GM19043 (cell line): ENCODE results near the gene P2RY14.
A peak's percentile ranks its signal among the peaks of the same experiment; 100 is the strongest.

Experiments used
- ATAC-seq: cut with Tn5 transposase; IDR thresholded peaks from one replicate; pipeline ENCODE4 v1.9.1; 2021; ENCODE audit warnings: low read depth; ENCODE audit not compliant: unreplicated experiment

Gene P2RY14

GRCh38 chr3:151196434-151196833 is 81.9 kb downstream of the P2RY14 start:
- no peak for ATAC-seq

- no peak for ATAC-seq
Observed at GRCh38 chr3:151195826-151196225, 82.5 kb downstream of the P2RY14 start.

- no peak for ATAC-seq
Observed at GRCh38 chr3:151192545-151192944, 85.8 kb downstream of the P2RY14 start.

- no peak for ATAC-seq
Observed at GRCh38 chr3:151191095-151191494, 87.2 kb downstream of the P2RY14 start.

- ATAC-seq = no peak
Observed at GRCh38 chr3:151183265-151183671, 95.1 kb downstream of the P2RY14 start.

- no peak for ATAC-seq
Observed at GRCh38 chr3:151182349-151183079, 95.8 kb downstream of the P2RY14 start.

- ATAC-seq = no peak
Observed at GRCh38 chr3:151178208-151178845, 100.0 kb downstream of the P2RY14 start.

GRCh38 chr3:151175952-151176351 is 102.4 kb downstream of the P2RY14 start:
- no peak for ATAC-seq

GRCh38 chr3:151174351-151174750 is 104.0 kb downstream of the P2RY14 start:
- ATAC-seq = no peak

- peak; percentile 57 for ATAC-seq
Observed at GRCh38 chr3:151171145-151171757, 107.1 kb downstream of the P2RY14 start.

- peak; percentile 25 for ATAC-seq
Observed at GRCh38 chr3:151169948-151170679, 108.2 kb downstream of the P2RY14 start.

- peak; percentile 28 for ATAC-seq
Observed at GRCh38 chr3:151169262-151169947, 108.9 kb downstream of the P2RY14 start.

- peak; percentile 40 for ATAC-seq
Observed at GRCh38 chr3:151168269-151169094, 109.9 kb downstream of the P2RY14 start.

GRCh38 chr3:151166161-151166560 is 112.2 kb downstream of the P2RY14 start:
- ATAC-seq = no peak

GRCh38 chr3:151165226-151165625 is 113.1 kb downstream of the P2RY14 start:
- no peak for ATAC-seq
